B cell (primary cell): Measurements from ENCODE around the gene TMEM87B. TPM values are rescaled to one million over a fixed set of nuclear protein-coding genes. Genes with fewer than 3 reads are reported as not detected.

Experiments
- ATAC-seq: fragments of 200-7000 bp; cut with Tn5 transposase; one replicate; pipeline ENCODE4 v1.10.0; 2021; ENCODE audit warnings: low read depth, mild to moderate bottlenecking, moderate number of reproducible peaks, moderate library complexity
- CTCF ChIA-PET: fragments of 350-600 bp; sonication (Branson Sonifier 250); formaldehyde crosslinking; loops from one replicate; lab custom pipeline; 2021; ENCODE audit warnings: antibody characterized with exemption, inconsistent platforms; lab: Charles Lee
- POLR2A ChIA-PET: fragments of 350-600 bp; sonication (Branson Sonifier 250); formaldehyde crosslinking; loops from one replicate; lab custom pipeline; 2021; ENCODE audit warnings: antibody characterized with exemption; lab: Charles Lee
- DNase-seq: peaks from one replicate; pipeline ENCODE4 v3.0.0; 2013
- H2AFZ ChIP-seq: 2 replicates; pipeline ENCODE4 v1.6.1; 2012; ENCODE audit warnings: mild to moderate bottlenecking, low read depth, low read length; ENCODE audit not compliant: insufficient read depth, poor library complexity, severe bottlenecking
- H3K27ac ChIP-seq, 2 donors: 1 replicate in 1 of 2; 2 replicates in 1 of 2; pipeline ENCODE4 v1.5.1; 2012 to 2013; ENCODE audit warnings: low read length in 2 of 2, mild to moderate bottlenecking in 2 of 2, moderate library complexity in 1 of 2
- H3K27me3 ChIP-seq, 4 experiments: fragments of 200-600 bp in 1 of 4; sonication (generic) in 1 of 4; replicated peaks in 1 of 4; 1 replicate in 2 of 4; 2 replicates in 2 of 4; pipeline versions ENCODE4 v1.6.1 to v1.7.0; 2013 to 2016; ENCODE audit warnings: low read length in 3 of 4, mild to moderate bottlenecking in 2 of 4, mixed read lengths in 1 of 4, moderate library complexity in 1 of 4; ENCODE audit not compliant: insufficient read depth in 4 of 4, control insufficient read depth in 3 of 4; ENCODE audit errors: control extremely low read depth in 1 of 4
- H3K36me3 ChIP-seq, 2 experiments: replicated peaks in 1 of 2; 1 replicate in 1 of 2; 2 replicates in 1 of 2; pipeline versions ENCODE4 v1.6.1 to v1.7.1; 2013; ENCODE audit warnings: low read length in 1 of 2; ENCODE audit not compliant: insufficient read depth in 2 of 2, control insufficient read depth in 1 of 2; ENCODE audit errors: control extremely low read depth in 1 of 2, extremely low read depth in 1 of 2
- H3K4me1 ChIP-seq, 2 donors: fragments of 200-600 bp in 1 of 2; sonication (generic) in 1 of 2; 1 replicate in 1 of 2; 2 replicates in 1 of 2; pipeline versions ENCODE4 v1.5.1 to v1.6.1; 2013 to 2017; ENCODE audit warnings: low read length in 2 of 2; ENCODE audit not compliant: control insufficient read depth in 2 of 2, insufficient read depth in 2 of 2
- H3K4me2 ChIP-seq: replicated peaks from 2 replicates; pipeline ENCODE3; 2012; ENCODE audit warnings: mild to moderate bottlenecking, low read depth, low read length; ENCODE audit not compliant: poor library complexity, severe bottlenecking
- H3K4me3 ChIP-seq, 5 experiments: fragments of 200-600 bp in 1 of 5; sonication (generic) in 1 of 5; 1 replicate in 3 of 5; 2 replicates in 2 of 5; pipeline versions ENCODE4 v1.5.1 to v1.7.0; 2011 to 2016; ENCODE audit warnings: low read length in 4 of 5, mild to moderate bottlenecking in 4 of 5, low read depth in 2 of 5, control low read depth in 1 of 5, moderate library complexity in 1 of 5; ENCODE audit not compliant: insufficient read depth in 1 of 5; ENCODE audit errors: control extremely low read depth in 1 of 5, extremely low read depth in 1 of 5
- H3K79me2 ChIP-seq: fragments of 200-600 bp; sonication (generic); one replicate; pipeline ENCODE4 v1.6.0; 2016; ENCODE audit warnings: low read length; ENCODE audit not compliant: control insufficient read depth, insufficient read depth
- H3K9ac ChIP-seq: fragments of 200-600 bp; sonication (generic); 2 replicates; pipeline ENCODE4 v1.6.1; 2017; ENCODE audit warnings: mild to moderate bottlenecking, low read length, moderate library complexity
- H3K9me3 ChIP-seq, 3 donors: one replicate each; pipeline versions ENCODE4 v1.6.1 to v1.7.1; 2013; ENCODE audit warnings: low read length in 2 of 3; ENCODE audit not compliant: control insufficient read depth in 2 of 3, insufficient read depth in 1 of 3; ENCODE audit errors: control extremely low read depth in 1 of 3
- H4K20me1 ChIP-seq: 2 replicates; pipeline ENCODE4 v1.6.0; 2012; ENCODE audit warnings: mild to moderate bottlenecking, low read length; ENCODE audit not compliant: insufficient read depth, control insufficient read depth, poor library complexity, severe bottlenecking
- H3K27ac Mint-ChIP-seq: one replicate; pipeline ENCODE4 v1.8.0; 2021; ENCODE audit warnings: mixed read lengths
- H3K27me3 Mint-ChIP-seq: one replicate; pipeline ENCODE4 v1.8.0; 2021; ENCODE audit warnings: mixed read lengths
- H3K4me1 Mint-ChIP-seq: one replicate; pipeline ENCODE4 v1.8.0; 2021; ENCODE audit warnings: mixed read lengths
- H3K4me3 Mint-ChIP-seq: one replicate; pipeline ENCODE4 v1.8.0; 2021; ENCODE audit warnings: mixed read lengths
- H3K9me3 Mint-ChIP-seq: one replicate; pipeline ENCODE4 v1.8.0; 2022; ENCODE audit warnings: mixed read lengths; ENCODE audit not compliant: insufficient read depth
- EZH2 ChIP-seq: IDR thresholded peaks from 2 replicates; pipeline ENCODE4 v1.6.1; 2012; ENCODE audit warnings: borderline replicate concordance, low read depth, mild to moderate bottlenecking, moderate library complexity, low read length; ENCODE audit not compliant: insufficient read depth, poor library complexity, severe bottlenecking
- WGBS: methylation state at CpG from one replicate; pipeline ENCODE4 v1.1.5; 2013; ENCODE audit warnings: missing lambda C conversion rate; ENCODE audit not compliant: insufficient coverage; 5-methylcytosine and 5-hydroxymethylcytosine counted together
- intact Hi-C: fragments of 100-400 bp; cut with micrococcal nuclease; formaldehyde crosslinking; loops from one replicate; pipeline ENCODE4 v1.10.0; 2022
- polyA plus RNA-seq: library from polyadenylated mRNA; depleted of rRNA; stranded (reverse); fragments of >200 nt; gene quantifications from 2 replicates; pipeline ENCODE4 v1.2.3, GENCODE V29; 2012
- total RNA-seq, 2 donors: library from RNA; stranded (reverse); fragments of 120-200 nt in 1 of 2; gene quantifications; 1 replicate in 1 of 2; 2 replicates in 1 of 2; pipeline versions ENCODE4 v1.2.3 to v1.2.4, GENCODE V29; 2013 to 2022
- TF ChIP-seq, protein P1 (sequence below): fragments of 200-600 bp; IDR thresholded peaks from one replicate; pipeline ENCODE4 v1.8.0; 2022; ENCODE audit warnings: antibody characterized with exemption, mild to moderate bottlenecking

The TMEM87B gene
- total and polyA plus RNA-seq, 2 donors (not counting 1 experiment from before 2014, with no cell fraction given) = 9.4 to 21.0 TPM

DNA sequence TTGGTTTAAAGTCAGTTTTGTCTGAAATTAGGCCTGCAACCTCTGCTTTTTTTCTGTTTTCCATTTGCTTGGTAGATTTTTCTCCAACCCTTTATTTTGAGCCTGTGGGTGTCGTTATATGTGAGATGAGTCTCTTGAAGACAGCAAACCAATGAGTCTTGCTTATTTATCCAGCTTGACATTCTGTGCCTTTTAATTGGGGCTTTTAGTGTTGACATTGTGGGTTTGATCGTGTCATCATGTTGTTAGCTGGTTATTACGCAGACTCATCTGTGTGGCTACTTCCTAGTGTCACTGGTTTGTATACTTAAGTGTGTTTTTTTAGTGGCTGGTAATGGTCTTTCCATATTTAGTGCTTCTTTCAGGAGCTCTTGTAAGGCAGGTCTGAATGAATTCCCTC, 18.8 kb downstream of the TMEM87B start:
- Histone ChIP-seq H3K4me1 (peaks cover 0 to 4% of the 10 kb centered on the region in 2 donors), H3K4me2 (no peak overlapping the region), H3K4me3 (no peak overlapping the region), H4K20me1 (peaks cover 13% of the 10 kb centered on the region), H3K27me3 (no peaks in the 10 kb centered on the region), H3K9ac (no peak overlapping the region), H3K27ac (no peak overlapping the region), H3K36me3 (peaks cover 14 to 40% of the 10 kb centered on the region in 2 experiments), H3K9me3 (peaks cover 0 to 5% (median 0%) of the 10 kb centered on the region in 3 donors), H2AFZ (no peak overlapping the region), H3K79me2 (peaks cover 30% of the 10 kb centered on the region)
- ChIA-PET CTCF (no interaction called here), POLR2A (no interaction called here)
- peaks cover 29% of the 10 kb centered on the region for H3K4me1 Mint-ChIP-seq
- no peak overlapping the region for H3K27ac Mint-ChIP-seq
- intact Hi-C loops = no loop called here
- WGBS = 80% methylated on average over 2 of the region's 3 CpGs
- H3K9me3 Mint-ChIP-seq = no peaks in the 10 kb centered on the region
- no peaks in the 10 kb centered on the region for H3K27me3 Mint-ChIP-seq
- no peak overlapping the region for H3K4me3 Mint-ChIP-seq
- DNase-seq (no peak), ATAC-seq (no peak)
- no peak for TF ChIP-seq EZH2
- TF ChIP-seq, protein P1, sequence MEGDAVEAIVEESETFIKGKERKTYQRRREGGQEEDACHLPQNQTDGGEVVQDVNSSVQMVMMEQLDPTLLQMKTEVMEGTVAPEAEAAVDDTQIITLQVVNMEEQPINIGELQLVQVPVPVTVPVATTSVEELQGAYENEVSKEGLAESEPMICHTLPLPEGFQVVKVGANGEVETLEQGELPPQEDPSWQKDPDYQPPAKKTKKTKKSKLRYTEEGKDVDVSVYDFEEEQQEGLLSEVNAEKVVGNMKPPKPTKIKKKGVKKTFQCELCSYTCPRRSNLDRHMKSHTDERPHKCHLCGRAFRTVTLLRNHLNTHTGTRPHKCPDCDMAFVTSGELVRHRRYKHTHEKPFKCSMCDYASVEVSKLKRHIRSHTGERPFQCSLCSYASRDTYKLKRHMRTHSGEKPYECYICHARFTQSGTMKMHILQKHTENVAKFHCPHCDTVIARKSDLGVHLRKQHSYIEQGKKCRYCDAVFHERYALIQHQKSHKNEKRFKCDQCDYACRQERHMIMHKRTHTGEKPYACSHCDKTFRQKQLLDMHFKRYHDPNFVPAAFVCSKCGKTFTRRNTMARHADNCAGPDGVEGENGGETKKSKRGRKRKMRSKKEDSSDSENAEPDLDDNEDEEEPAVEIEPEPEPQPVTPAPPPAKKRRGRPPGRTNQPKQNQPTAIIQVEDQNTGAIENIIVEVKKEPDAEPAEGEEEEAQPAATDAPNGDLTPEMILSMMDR = no peak

DNA sequence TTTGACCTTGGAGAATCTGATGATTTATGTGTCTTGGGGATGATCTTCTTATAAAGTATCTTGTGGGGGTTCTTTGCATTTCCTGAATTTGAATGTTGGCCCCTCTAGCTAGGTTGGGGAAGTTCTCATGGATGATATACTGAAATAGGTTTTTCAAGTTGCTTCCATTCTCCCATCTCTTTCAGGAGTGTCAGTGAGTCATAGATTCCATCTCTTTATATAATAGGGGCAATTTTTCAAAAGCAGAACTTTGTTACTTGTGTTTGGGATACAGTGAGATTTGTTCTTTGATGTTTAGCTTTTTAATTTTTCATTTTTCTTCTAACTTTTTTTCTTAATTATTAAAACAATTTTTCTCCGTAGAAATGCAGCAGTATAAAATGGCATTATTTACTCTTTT, 19.4 kb downstream of the TMEM87B start:
- ChIA-PET CTCF (no interaction called here), POLR2A (no interaction called here)
- Histone ChIP-seq H2AFZ (no peak overlapping the region), H3K4me1 (peaks cover 0 to 4% of the 10 kb centered on the region in 2 donors), H3K79me2 (peaks cover 26% of the 10 kb centered on the region), H3K4me2 (no peak overlapping the region), H4K20me1 (peaks cover 13% of the 10 kb centered on the region), H3K4me3 (no peak overlapping the region), H3K36me3 (peaks cover 14 to 43% of the 10 kb centered on the region in 2 experiments), H3K27ac (no peak overlapping the region), H3K27me3 (no peaks in the 10 kb centered on the region), H3K9ac (no peak overlapping the region), H3K9me3 (peaks cover 0 to 5% (median 0%) of the 10 kb centered on the region in 3 donors)
- H3K27ac Mint-ChIP-seq = no peak overlapping the region
- H3K4me1 Mint-ChIP-seq = peaks cover 29% of the 10 kb centered on the region
- no peak for ATAC-seq
- WGBS = no CpG with 5 or more reads among the region's 1 CpG
- H3K9me3 Mint-ChIP-seq = no peaks in the 10 kb centered on the region
- TF ChIP-seq, protein P1 = no peak
- TF ChIP-seq EZH2 = no peak
- no peak for DNase-seq
- H3K4me3 Mint-ChIP-seq = no peak overlapping the region
- intact Hi-C loops = no loop called here
- no peaks in the 10 kb centered on the region for H3K27me3 Mint-ChIP-seq
